ENCODE results near the gene CDHR4. TPM values are rescaled to one million over a fixed set of nuclear protein-coding genes. Genes with fewer than 3 reads are reported as not detected.

The CDHR4 gene
- total and polyA plus RNA-seq, 2 of the 8 experiments (the other 6 are each of a cell fraction or from before 2014, with no cell fraction given) = 0.50 to 0.60 TPM

- Histone ChIP-seq H3K56ac (replicated peaks; ENCODE audit: insufficient read length, low read depth, low read length) (no peak overlapping the region), H2BK5ac (ENCODE audit: low read depth, low read length) (no peak overlapping the region), H3K9ac (replicated peaks in 1 of 4; ENCODE audit: extremely low read depth in 1 of 4, low read depth in 3 of 4, low read length in 3 of 4) (no peak overlapping the region), H4K8ac (ENCODE audit: extremely low read depth, insufficient read depth, low read length) (no peak overlapping the region), H3K4ac (replicated peaks; ENCODE audit: insufficient read length, low read depth, low read length) (no peak overlapping the region), H3K23ac (ENCODE audit: insufficient read length) (no peak overlapping the region), H3K27me3 (replicated peaks in 1 of 4; ENCODE audit: control insufficient read depth in 3 of 4, extremely low read depth in 1 of 4, insufficient read depth in 3 of 4, low read length in 3 of 4) (no peaks in the 10 kb centered on the region), H3K4me1 (replicated peaks in 1 of 4; ENCODE audit: control insufficient read depth in 3 of 4, insufficient read depth in 4 of 4, low read length in 3 of 4) (no peaks in the 10 kb centered on the region), H4K5ac (ENCODE audit: insufficient read length, low read depth, low read length) (no peak overlapping the region), H4K91ac (replicated peaks; ENCODE audit: insufficient read length, low read length) (no peak overlapping the region), H2BK120ac (replicated peaks; ENCODE audit: low read depth, low read length) (no peak overlapping the region), H3K23me2 (ENCODE audit: low read depth, low read length) (no peaks in the 10 kb centered on the region), H3K14ac (ENCODE audit: insufficient read length) (no peak overlapping the region), H4K20me1 (replicated peaks in 1 of 2; ENCODE audit: control insufficient read depth in 1 of 2, insufficient read depth in 2 of 2, low read length in 2 of 2) (peaks cover 3 to 6% of the 10 kb centered on the region in 2 experiments), H3K79me1 (ENCODE audit: low read depth, low read length) (peaks cover 3% of the 10 kb centered on the region; the same call in 1 of the 2 replicates), H3K36me3 (ENCODE audit: control insufficient read depth in 2 of 4, insufficient read depth in 4 of 4, low read length in 3 of 4) (no peaks in the 10 kb centered on the region), H3K4me2 (ENCODE audit: insufficient read depth in 1 of 2, low read depth in 2 of 2, low read length in 2 of 2) (no peak overlapping the region), H2BK12ac (ENCODE audit: low read depth, low read length) (no peak overlapping the region), H3K79me2 (ENCODE audit: control insufficient read depth in 1 of 2, insufficient read depth in 2 of 2, low read length in 2 of 2) (peaks cover 0 to 73% of the 10 kb centered on the region in 2 experiments; a peak in 3 of 4 replicates), H3K27ac (ENCODE audit: low read depth, low read length) (no peak overlapping the region), H3K9me3 (ENCODE audit: insufficient read depth in 2 of 2, low read depth in 1 of 2, low read length in 1 of 2) (no peaks in the 10 kb centered on the region), H3K18ac (ENCODE audit: extremely low read depth, low read length) (no peak overlapping the region), H2BK20ac (ENCODE audit: low read length) (no peak overlapping the region), H2AK5ac (ENCODE audit: low read depth, low read length) (no peak overlapping the region), H3K4me3 (ENCODE audit: extremely low read depth in 1 of 4, insufficient read depth in 2 of 4, low read depth in 3 of 4, low read length in 4 of 4) (no peak overlapping the region), H2AFZ (ENCODE audit: low read length) (no peak overlapping the region), H2BK15ac (ENCODE audit: low read length) (no peak overlapping the region)
- 69% methylated on average over 1 of the region's 1 CpG; no CpG with 5 or more reads in 1 of the 2 experiments for WGBS, 2 experiments (ENCODE audit: extremely low coverage in 1 of 2, insufficient coverage in 1 of 2, insufficient read length in 1 of 2, insufficient replicate concordance in 2 of 2, low coverage in 1 of 2, low lambda C conversion rate in 2 of 2, missing lambda C conversion rate in 1 of 2)
- CTCF ChIA-PET (ENCODE audit: partially characterized antibody) = interaction anchor here (0.8 to 0.9 kb wide), 2 partner anchors 10 to 58 kb away, joined by 3 read pairs; no protein-coding TSS in a partner anchor
- TF ChIP-seq GTF2F1 (IDR thresholded peaks at IDR 0.05; ENCODE audit: borderline replicate concordance, low read depth, low read length) = no peak
- TF ChIP-seq JUN (IDR thresholded peaks at IDR 0.05; ENCODE audit: low read depth, low read length) = no peak
- TF ChIP-seq ATF3 (IDR thresholded peaks at IDR 0.05; ENCODE audit: insufficient read depth, low read depth, low read length) = no peak
- no peak for TF ChIP-seq SIN3A (conservative IDR thresholded peaks at IDR 0.05 in 1 of 2, IDR thresholded peaks at IDR 0.05 in 1 of 2; ENCODE audit: low read depth in 1 of 2, low read length in 2 of 2)
- POLR2A ChIA-PET (ENCODE audit: partially characterized antibody) = interaction anchor here (0.6 to 0.9 kb wide), 2 partner anchors 14 to 40 kb away, joined by 3 read pairs; no protein-coding TSS in a partner anchor
- FAIRE-seq (no peak), DNase-seq (ENCODE audit: low read depth in 1 of 2, low spot score in 2 of 2) (no peak)
These were observed 40.4 kb downstream of the CDHR4 start for GRCh38 chr3:49759226-49759625.
